ENCODE results near the gene COX5B. TPM values are rescaled to one million over a fixed set of nuclear protein-coding genes. Genes with fewer than 3 reads are reported as not detected.
A peak's percentile ranks its signal among the peaks of the same experiment; 100 is the strongest.

COX5B gene
- total and polyA plus RNA-seq, 9 of the 15 experiments (the other 6 are each of a cell fraction or from before 2014, with no cell fraction given): 154 to 1,424 (median 487) TPM

DNA sequence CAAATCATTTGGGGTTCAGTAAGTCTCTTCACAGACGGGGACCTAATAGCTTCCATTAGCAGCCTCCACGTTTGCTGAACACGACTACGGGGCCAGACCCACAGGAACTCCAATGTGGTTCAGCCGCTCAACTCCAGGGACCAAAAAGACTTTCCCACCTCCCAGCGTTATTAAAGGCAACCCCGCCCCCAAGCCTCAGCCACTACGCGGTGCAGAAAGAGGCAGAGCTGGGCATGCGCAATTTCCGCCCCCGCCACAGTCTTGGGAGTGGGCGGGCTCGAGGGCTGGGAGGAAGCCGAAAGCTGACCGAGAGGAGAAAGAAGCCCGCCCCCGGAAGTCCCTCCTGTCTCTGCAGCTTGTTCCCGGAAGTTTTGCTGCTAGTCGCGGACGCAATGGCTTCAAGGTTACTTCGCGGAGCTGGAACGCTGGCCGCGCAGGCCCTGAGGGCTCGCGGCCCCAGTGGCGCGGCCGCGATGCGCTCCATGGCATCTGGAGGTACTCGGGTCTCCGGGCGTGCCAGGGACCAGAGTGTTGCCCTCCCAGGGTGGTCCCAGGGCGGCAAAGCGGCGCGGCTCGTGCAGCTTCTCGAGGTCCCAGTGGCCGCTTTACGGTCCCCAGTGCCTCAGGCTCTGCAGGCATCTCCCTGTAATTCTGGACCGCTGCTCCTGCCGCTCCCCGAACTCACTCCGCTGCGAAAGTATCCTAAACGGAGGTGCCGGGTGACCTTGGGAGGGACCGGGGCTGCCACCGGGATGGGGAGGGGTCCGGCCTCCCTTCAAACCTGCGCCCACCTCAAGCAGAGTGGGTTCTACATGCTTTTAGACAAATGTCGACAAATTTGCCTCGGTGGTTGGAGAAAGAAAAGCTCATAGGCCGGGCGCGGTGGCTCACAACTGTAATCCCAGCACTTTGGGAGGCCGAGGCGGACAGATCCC, at the start of gene COX5B (continued):
- no peak for TF ChIP-seq ZBTB26 (CRISPR knock-in tag; IDR thresholded peaks at IDR 0.05)
- TF ChIP-seq IRF9 (tag; IDR thresholded peaks at IDR 0.05): no peak
- no peak for TF ChIP-seq MCM5 (IDR thresholded peaks at IDR 0.05; ENCODE audit: low read depth)
- no peak for TF ChIP-seq CHD2 (IDR thresholded peaks at IDR 0.05; ENCODE audit: low read depth, low read length)
- peak; percentile 99 for TF ChIP-seq TAF1 (IDR thresholded peaks at IDR 0.05; ENCODE audit: control insufficient read depth, extremely low read depth, insufficient read depth, low read length, severe bottlenecking)
- TF ChIP-seq ZNF707 (CRISPR knock-in tag; conservative IDR thresholded peaks at IDR 0.05): no peak
- TF ChIP-seq SP1 (CRISPR knock-in tag; IDR thresholded peaks at IDR 0.05): peak; percentile 84
- TF ChIP-seq ZBTB2 (IDR thresholded peaks at IDR 0.05): peak; percentile 89
- no peak; the same call in 1 of the 2 replicates for TF ChIP-seq TOE1 (IDR thresholded peaks at IDR 0.05; ENCODE audit: borderline replicate concordance)
- no peak for TF ChIP-seq TOE1 (CRISPR knock-in tag; IDR thresholded peaks at IDR 0.05; ENCODE audit: borderline replicate concordance, low read depth)
- TF ChIP-seq, protein P1, sequence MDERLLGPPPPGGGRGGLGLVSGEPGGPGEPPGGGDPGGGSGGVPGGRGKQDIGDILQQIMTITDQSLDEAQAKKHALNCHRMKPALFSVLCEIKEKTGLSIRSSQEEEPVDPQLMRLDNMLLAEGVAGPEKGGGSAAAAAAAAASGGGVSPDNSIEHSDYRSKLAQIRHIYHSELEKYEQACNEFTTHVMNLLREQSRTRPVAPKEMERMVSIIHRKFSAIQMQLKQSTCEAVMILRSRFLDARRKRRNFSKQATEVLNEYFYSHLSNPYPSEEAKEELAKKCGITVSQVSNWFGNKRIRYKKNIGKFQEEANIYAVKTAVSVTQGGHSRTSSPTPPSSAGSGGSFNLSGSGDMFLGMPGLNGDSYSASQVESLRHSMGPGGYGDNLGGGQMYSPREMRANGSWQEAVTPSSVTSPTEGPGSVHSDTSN (CRISPR knock-in tag; IDR thresholded peaks at IDR 0.05; ENCODE audit: low read depth): no peak
- TF ChIP-seq, protein P1 (tag; conservative IDR thresholded peaks at IDR 0.05; ENCODE audit: low read depth): no peak
- TF ChIP-seq CBFB (CRISPR knock-in tag; IDR thresholded peaks at IDR 0.05): no peak
- TF ChIP-seq PATZ1 (CRISPR knock-in tag; IDR thresholded peaks at IDR 0.05; ENCODE audit: borderline replicate concordance): no peak
- TF ChIP-seq SIX5 (IDR thresholded peaks at IDR 0.05; ENCODE audit: borderline replicate concordance in 1 of 2, insufficient read depth in 1 of 2, low read depth in 1 of 2, low read length in 2 of 2): no peak
- TF ChIP-seq RB1 (IDR thresholded peaks at IDR 0.05; ENCODE audit: low read depth): peak; percentile 44; the same call in 1 of the 2 replicates

All from K562 (cell line).